Measurements from ENCODE around the gene ZNF417. TPM values are rescaled to one million over a fixed set of nuclear protein-coding genes. Genes with fewer than 3 reads are reported as not detected.
"Not testable (repeated sequence)": the region's sequence is repeated elsewhere in the genome, so short reads cannot be mapped to it uniquely, and the experiment has no call there.

Gene ZNF417
- total RNA-seq, 2 donors from 2014 or later, result 12.6 to 13.8 TPM

GRCh38 chr19:57927587-57927986 lies 11.2 kb upstream of the ZNF417 start:
- no peak for DNase-seq
- Mint-ChIP-seq H3K4me1 (ENCODE audit: low read depth) (no peaks in the 10 kb centered on the region), H3K27me3 (ENCODE audit: low read depth) (no peaks in the 10 kb centered on the region), H3K36me3 (ENCODE audit: insufficient read depth in 2 of 2) (peaks cover 40 to 41% of the 10 kb centered on the region in 2 donors), H3K4me3 (no peak overlapping the region), H3K27ac (no peak overlapping the region), H3K9me3 (peaks cover 23 to 34% of the 10 kb centered on the region in 2 donors)
- ATAC-seq (replicated peaks in 1 of 2), result no peak

DNA sequence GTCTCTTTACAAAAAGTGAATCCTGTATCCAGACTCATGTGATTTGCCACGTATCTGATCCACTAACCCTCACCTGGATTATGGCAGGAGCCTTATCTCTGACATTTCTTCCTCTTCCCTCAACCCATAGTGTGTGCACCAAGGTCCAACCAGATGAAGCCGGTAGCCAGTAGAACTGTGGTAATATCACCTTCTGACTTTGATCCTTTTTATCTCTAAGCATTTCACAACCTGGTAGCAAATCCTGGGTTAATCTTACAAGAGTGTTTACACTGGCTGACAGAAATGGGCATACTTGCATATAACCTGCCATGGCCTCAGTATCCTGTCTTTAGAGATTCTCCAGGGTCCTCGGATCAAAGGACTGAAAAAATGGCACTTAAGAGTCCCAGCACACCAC lies 1.9 kb downstream of the ZNF417 start:
- H3K27ac Mint-ChIP-seq, result no peak overlapping the region
- peaks cover 24 to 34% of the 10 kb centered on the region in 2 donors for H3K9me3 Mint-ChIP-seq
- no peak for DNase-seq
- peaks cover 40% of the 10 kb centered on the region for H3K4me1 Mint-ChIP-seq (ENCODE audit: low read depth)
- no peaks in the 10 kb centered on the region for H3K27me3 Mint-ChIP-seq (ENCODE audit: low read depth)
- H3K4me3 Mint-ChIP-seq, result peak overlapping the region; percentile 14 to 23
- no peak for ATAC-seq (replicated peaks in 1 of 2)
- peaks cover 50 to 64% of the 10 kb centered on the region in 2 donors for H3K36me3 Mint-ChIP-seq (ENCODE audit: insufficient read depth in 2 of 2)

DNA sequence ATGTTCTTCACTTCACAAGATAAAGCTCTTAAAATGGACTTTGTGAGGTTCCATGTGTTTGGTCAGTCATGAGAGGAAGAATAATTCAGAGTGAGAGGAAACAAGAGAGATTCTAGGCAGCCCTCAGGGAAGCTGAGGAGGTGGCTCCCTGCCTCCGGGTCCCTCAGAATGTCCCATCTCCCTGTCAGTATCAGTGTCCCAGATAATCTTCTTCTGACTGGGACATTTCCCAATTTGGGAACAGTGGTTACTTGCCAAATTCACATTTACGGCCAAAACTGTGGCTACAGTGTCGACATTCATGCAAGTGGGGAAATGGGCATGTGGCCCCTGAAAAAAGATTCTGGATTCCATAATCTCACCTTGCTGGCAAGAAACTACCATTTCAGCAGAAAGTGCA lies 9.0 kb downstream of the ZNF417 start:
- ATAC-seq (replicated peaks in 1 of 2), result no peak
- no peak overlapping the region for H3K4me3 Mint-ChIP-seq
- peaks cover 21% of the 10 kb centered on the region for H3K4me1 Mint-ChIP-seq (ENCODE audit: low read depth)
- no peak overlapping the region for H3K27ac Mint-ChIP-seq
- H3K9me3 Mint-ChIP-seq, result peaks cover 16 to 23% of the 10 kb centered on the region in 2 donors
- no peak for DNase-seq
- no peaks in the 10 kb centered on the region for H3K27me3 Mint-ChIP-seq (ENCODE audit: low read depth)
- H3K36me3 Mint-ChIP-seq (ENCODE audit: insufficient read depth in 2 of 2), result peaks cover 35 to 54% of the 10 kb centered on the region in 2 donors

DNA sequence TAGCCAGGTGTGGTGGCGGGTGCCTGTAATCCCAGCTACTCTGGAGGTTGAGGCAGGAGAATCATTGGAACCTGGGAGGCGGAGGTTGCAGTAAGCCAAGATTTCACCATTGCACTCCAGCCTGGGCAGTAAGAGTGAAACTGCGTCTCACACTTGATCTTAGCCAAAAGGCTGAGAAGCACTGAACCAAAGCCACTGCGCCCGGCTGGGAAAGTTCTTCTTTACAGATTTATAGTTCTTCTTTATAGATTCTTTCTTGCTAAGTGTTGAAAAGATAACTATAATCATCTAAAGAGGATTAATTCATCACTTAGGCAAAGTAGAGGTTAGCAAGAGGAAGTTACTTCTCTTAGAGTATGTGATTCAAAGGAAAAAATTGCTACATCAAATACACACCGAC lies 11.1 kb downstream of the ZNF417 start:
- DNase-seq (no peak), ATAC-seq (replicated peaks in 1 of 2) (no peak)
- H3K9me3 Mint-ChIP-seq, result peaks cover 9 to 11% of the 10 kb centered on the region in 2 donors
- peaks cover 21 to 41% of the 10 kb centered on the region in 2 donors for H3K36me3 Mint-ChIP-seq (ENCODE audit: insufficient read depth in 2 of 2)
- H3K27ac Mint-ChIP-seq, result peak overlapping the region; percentile 46
- H3K4me1 Mint-ChIP-seq (ENCODE audit: low read depth), result peaks cover 16% of the 10 kb centered on the region
- no peak overlapping the region for H3K4me3 Mint-ChIP-seq
- no peaks in the 10 kb centered on the region for H3K27me3 Mint-ChIP-seq (ENCODE audit: low read depth)

- Mint-ChIP-seq H3K9me3 (peaks cover 8 to 9% of the 10 kb centered on the region in 2 donors), H3K4me3 (peak overlapping the region in 1 of 2 donors; percentile 31), H3K4me1 (ENCODE audit: low read depth) (peaks cover 16% of the 10 kb centered on the region), H3K27me3 (ENCODE audit: low read depth) (no peaks in the 10 kb centered on the region), H3K27ac (no peak overlapping the region), H3K36me3 (ENCODE audit: insufficient read depth in 2 of 2) (peaks cover 16 to 32% of the 10 kb centered on the region in 2 donors)
- no peak for DNase-seq
- no peak for ATAC-seq (replicated peaks in 1 of 2)
These were observed 12.7 kb downstream of the ZNF417 start for GRCh38 chr19:57903618-57904184.

- Mint-ChIP-seq H3K27ac (no peak overlapping the region), H3K9me3 (peaks cover 5 to 10% of the 10 kb centered on the region in 2 donors), H3K27me3 (ENCODE audit: low read depth) (no peaks in the 10 kb centered on the region), H3K4me3 (no peak overlapping the region), H3K4me1 (ENCODE audit: low read depth) (peaks cover 16% of the 10 kb centered on the region), H3K36me3 (ENCODE audit: insufficient read depth in 2 of 2) (peaks cover 11 to 21% of the 10 kb centered on the region in 2 donors)
- DNase-seq (no peak), ATAC-seq (replicated peaks in 1 of 2) (no peak)
These were observed 16.1 kb downstream of the ZNF417 start for GRCh38 chr19:57900311-57900710.

- DNase-seq; H3K27me3 Mint-ChIP-seq (ENCODE audit: low read depth); H3K27ac Mint-ChIP-seq; H3K4me3 Mint-ChIP-seq; ATAC-seq (replicated peaks in 1 of 2): not testable (repeated sequence)
- H3K9me3 Mint-ChIP-seq, result peaks cover 9 to 18% of the 10 kb centered on the region in 2 donors
- H3K36me3 Mint-ChIP-seq (ENCODE audit: insufficient read depth in 2 of 2), result peaks cover 20 to 42% of the 10 kb centered on the region in 2 donors
- H3K4me1 Mint-ChIP-seq (ENCODE audit: low read depth), result peaks cover 30% of the 10 kb centered on the region
These were observed 25.7 kb downstream of the ZNF417 start for GRCh38 chr19:57890706-57891105.

- Mint-ChIP-seq H3K9me3 (peaks cover 12 to 22% of the 10 kb centered on the region in 2 donors), H3K27me3 (ENCODE audit: low read depth) (no peaks in the 10 kb centered on the region), H3K4me3 (peak within 1 kb of the TSS; percentile 90 to 93), H3K4me1 (ENCODE audit: low read depth) (peaks cover 38% of the 10 kb centered on the region), H3K36me3 (ENCODE audit: insufficient read depth in 2 of 2) (peaks cover 26 to 58% of the 10 kb centered on the region in 2 donors), H3K27ac (peak within 1 kb of the TSS; percentile 72)
- DNase-seq (peak; percentile 83 to 85), ATAC-seq (replicated peaks in 1 of 2) (peak; percentile 94 to 96)
These were observed 27.7 kb downstream of the ZNF417 start, which contains the start of gene ZNF814 for GRCh38 chr19:57888560-57889231. TSS of gene ZNF814 (minus strand) at chr19:57889037. CDS start at chr19:57888802, 235 bp downstream.

GRCh38 chr19:57888107-57888559 lies 28.3 kb downstream of the ZNF417 start:
- Mint-ChIP-seq H3K36me3 (ENCODE audit: insufficient read depth in 2 of 2) (peaks cover 26 to 63% of the 10 kb centered on the region in 2 donors), H3K4me3 (peak overlapping the region; percentile 90 to 93), H3K4me1 (ENCODE audit: low read depth) (peaks cover 38% of the 10 kb centered on the region), H3K27ac (peak overlapping the region; percentile 72), H3K9me3 (peaks cover 12 to 22% of the 10 kb centered on the region in 2 donors), H3K27me3 (ENCODE audit: low read depth) (no peaks in the 10 kb centered on the region)
- peak in 1 of 2 donors; percentile 2 for ATAC-seq (replicated peaks in 1 of 2)
- DNase-seq, result no peak

DNA sequence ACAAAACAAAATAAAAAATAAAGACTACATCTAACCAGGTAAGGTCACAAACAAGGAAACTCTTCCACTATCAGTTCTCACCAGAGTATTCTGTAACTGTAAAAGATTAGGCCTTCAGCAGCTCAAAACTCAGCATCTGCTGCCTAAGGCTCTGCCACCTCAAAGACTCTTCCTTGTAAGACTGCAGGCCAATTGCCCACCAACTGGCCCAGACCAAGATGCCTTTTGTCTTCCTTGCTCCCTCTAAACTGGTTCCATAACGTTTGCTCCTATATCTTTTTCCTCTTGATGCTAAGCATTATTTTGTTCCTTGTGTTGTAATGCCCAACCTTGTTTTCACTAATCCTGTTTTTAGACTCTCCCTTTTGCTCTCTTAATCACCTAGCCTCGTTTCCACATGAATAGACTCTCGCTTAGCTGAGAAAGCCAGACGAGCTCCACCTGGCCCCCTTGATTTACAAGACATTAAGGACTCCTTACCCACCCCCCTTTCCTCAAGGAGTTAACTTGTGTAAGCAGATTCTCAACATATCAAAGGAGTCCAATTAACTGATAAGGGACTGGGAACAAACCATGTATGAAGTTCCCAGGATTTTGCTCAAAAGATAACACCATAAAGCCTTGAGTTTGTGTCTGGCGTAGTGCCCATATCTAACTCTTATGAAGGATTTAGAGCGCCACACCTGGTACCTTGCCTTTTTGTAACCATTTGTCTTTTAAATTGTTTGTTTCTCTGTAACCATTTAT lies 29.0 kb downstream of the ZNF417 start:
- H3K4me3 Mint-ChIP-seq, result peak overlapping the region; percentile 90 to 93

GRCh38 chr19:57886046-57886445 lies 30.3 kb downstream of the ZNF417 start:
- no peaks in the 10 kb centered on the region for H3K27me3 Mint-ChIP-seq (ENCODE audit: low read depth)
- peaks cover 28 to 70% of the 10 kb centered on the region in 2 donors for H3K36me3 Mint-ChIP-seq (ENCODE audit: insufficient read depth in 2 of 2)
- H3K27ac Mint-ChIP-seq, result no peak overlapping the region
- peak overlapping the region; percentile 3 to 7 for H3K4me3 Mint-ChIP-seq
- DNase-seq (no peak), ATAC-seq (replicated peaks in 1 of 2) (no peak)
- peaks cover 12 to 23% of the 10 kb centered on the region in 2 donors for H3K9me3 Mint-ChIP-seq
- H3K4me1 Mint-ChIP-seq (ENCODE audit: low read depth), result peaks cover 38% of the 10 kb centered on the region

More for the DNA sequence above, 29.0 kb downstream of the ZNF417 start:
- H3K36me3 Mint-ChIP-seq (ENCODE audit: insufficient read depth in 2 of 2), result peaks cover 29 to 70% of the 10 kb centered on the region in 2 donors
- H3K27ac Mint-ChIP-seq, result no peak overlapping the region
- no peaks in the 10 kb centered on the region for H3K27me3 Mint-ChIP-seq (ENCODE audit: low read depth)
- H3K9me3 Mint-ChIP-seq, result peaks cover 12 to 25% of the 10 kb centered on the region in 2 donors
- no peak for ATAC-seq (replicated peaks in 1 of 2)
- DNase-seq, result no peak
- H3K4me1 Mint-ChIP-seq (ENCODE audit: low read depth), result peaks cover 38% of the 10 kb centered on the region

- DNase-seq; H3K27ac Mint-ChIP-seq; H3K4me1 Mint-ChIP-seq (ENCODE audit: low read depth); ATAC-seq (replicated peaks in 1 of 2); H3K4me3 Mint-ChIP-seq; H3K27me3 Mint-ChIP-seq (ENCODE audit: low read depth): not testable (repeated sequence)
- Mint-ChIP-seq H3K9me3 (peaks cover 19 to 50% of the 10 kb centered on the region in 2 donors), H3K36me3 (ENCODE audit: insufficient read depth in 2 of 2) (peaks cover 68 to 79% of the 10 kb centered on the region in 2 donors)
These were observed 42.3 kb downstream of the ZNF417 start for GRCh38 chr19:57873883-57874799.

All from activated T-cell treated with anti-CD3 and anti-CD28 coated beads, Interleukin-2, amount 50 U/mL, for 72 hours (primary cell).